D721Med (cell line): Measurements from ENCODE around the gene TRERF1.

ENCODE experiments used
- DNase-seq: peaks from one replicate; pipeline ENCODE4 v3.0.0; 2011; ENCODE audit warnings: low spot score; ENCODE audit not compliant: insufficient read length
- FAIRE-seq: peaks from 2 replicates; lab custom pipeline; 2011; peaks lifted over from hg19 to GRCh38; lab: Jason Lieb, UNC
- CTCF ChIP-seq: IDR thresholded peaks from 2 replicates; pipeline ENCODE4 v1.5.1; 2012; ENCODE audit warnings: mild to moderate bottlenecking, control low read depth; ENCODE audit not compliant: insufficient read depth; ENCODE audit errors: missing control alignments

TRERF1 gene

GRCh38 chr6:42378125-42378524 lies 73.6 kb downstream of the TRERF1 start:
- no peak for DNase-seq
- no peak for TF ChIP-seq CTCF
- no peak for FAIRE-seq

- TF ChIP-seq CTCF = no peak
- FAIRE-seq (no peak), DNase-seq (no peak)
These were observed 76.6 kb downstream of the TRERF1 start for GRCh38 chr6:42375007-42375635.

- TF ChIP-seq CTCF = no peak
- DNase-seq (no peak), FAIRE-seq (no peak)
These were observed 77.6 kb downstream of the TRERF1 start for GRCh38 chr6:42374018-42374669.

GRCh38 chr6:42372699-42373098 lies 79.0 kb downstream of the TRERF1 start:
- FAIRE-seq = no peak
- no peak for TF ChIP-seq CTCF
- no peak for DNase-seq

- DNase-seq (no peak), FAIRE-seq (no peak)
- TF ChIP-seq CTCF = no peak
These were observed 81.3 kb downstream of the TRERF1 start for GRCh38 chr6:42370323-42370985.

GRCh38 chr6:42369568-42369967 lies 82.2 kb downstream of the TRERF1 start:
- no peak for DNase-seq
- no peak for TF ChIP-seq CTCF
- FAIRE-seq = no peak

GRCh38 chr6:42368181-42368580 lies 83.5 kb downstream of the TRERF1 start:
- FAIRE-seq = no peak
- TF ChIP-seq CTCF = no peak
- no peak for DNase-seq
